ENCODE results near the gene SNRPA.
"Not testable (repeated sequence)": the region's sequence is repeated elsewhere in the genome, so short reads cannot be mapped to it uniquely, and the experiment has no call there.

SNRPA gene

DNA sequence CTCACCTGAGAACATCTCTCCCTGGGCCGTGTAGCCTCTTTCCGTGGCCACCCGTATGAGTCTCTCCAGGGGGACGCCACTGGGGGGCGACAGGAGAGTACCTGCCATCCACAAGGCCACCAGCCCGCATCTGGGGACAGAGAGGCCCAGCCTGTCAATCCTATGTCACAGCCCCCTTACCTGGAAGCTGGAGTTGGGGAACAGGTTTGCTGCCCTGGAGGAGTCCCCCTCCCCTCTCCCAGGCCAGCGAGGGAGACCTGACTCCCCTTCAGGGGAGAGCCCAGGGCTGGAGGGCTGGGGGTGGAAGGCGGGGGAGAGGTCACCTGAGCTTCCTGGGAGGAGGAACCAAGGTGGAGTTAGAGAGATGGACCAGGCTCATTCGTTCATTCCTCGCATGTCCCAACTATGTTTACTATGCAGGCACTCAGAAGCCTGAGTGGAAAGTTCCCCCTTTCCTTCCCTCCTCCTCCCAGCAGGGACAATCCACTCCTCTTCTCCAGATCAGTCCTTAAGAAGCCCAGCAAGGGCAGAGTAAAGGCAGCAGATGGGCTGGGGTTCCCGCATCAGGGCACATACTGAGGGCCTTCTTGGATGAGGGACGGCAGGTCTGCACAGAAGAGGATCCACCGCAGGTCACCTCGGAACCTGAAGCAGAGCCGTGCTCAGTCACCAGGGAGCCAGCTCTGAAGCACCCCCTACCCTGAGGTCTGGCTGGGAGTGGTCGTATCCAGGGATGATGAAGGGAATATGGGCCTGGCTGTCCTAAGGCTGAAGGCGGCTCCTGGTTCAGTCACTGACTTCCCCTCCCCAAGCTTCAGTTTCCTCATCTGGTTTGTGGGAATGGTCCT lies 6.2 kb upstream of the SNRPA start:
- DNase-seq (ENCODE audit: low read depth in 2 of 2): no peak

DNA sequence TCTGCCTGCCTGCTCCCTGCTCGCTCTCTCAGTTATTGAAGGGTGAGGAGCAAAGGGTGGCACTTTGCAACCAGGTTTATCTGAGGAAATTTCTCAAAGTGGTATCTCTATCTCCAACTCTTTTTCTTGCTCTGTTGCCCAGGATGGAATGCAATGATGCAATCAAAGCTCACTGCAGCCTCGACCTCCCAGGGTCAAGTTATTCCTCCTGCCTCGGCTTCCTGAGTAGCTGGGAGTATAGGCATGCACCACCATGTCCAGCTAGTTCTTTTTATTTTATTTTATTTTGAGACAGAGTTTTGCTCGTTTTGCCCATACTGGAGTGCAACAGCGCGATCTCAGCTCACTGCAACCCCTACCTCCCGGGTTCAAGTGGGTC lies 5.6 kb upstream of the SNRPA start:
- DNase-seq (ENCODE audit: low read depth in 2 of 2): no peak

DNA sequence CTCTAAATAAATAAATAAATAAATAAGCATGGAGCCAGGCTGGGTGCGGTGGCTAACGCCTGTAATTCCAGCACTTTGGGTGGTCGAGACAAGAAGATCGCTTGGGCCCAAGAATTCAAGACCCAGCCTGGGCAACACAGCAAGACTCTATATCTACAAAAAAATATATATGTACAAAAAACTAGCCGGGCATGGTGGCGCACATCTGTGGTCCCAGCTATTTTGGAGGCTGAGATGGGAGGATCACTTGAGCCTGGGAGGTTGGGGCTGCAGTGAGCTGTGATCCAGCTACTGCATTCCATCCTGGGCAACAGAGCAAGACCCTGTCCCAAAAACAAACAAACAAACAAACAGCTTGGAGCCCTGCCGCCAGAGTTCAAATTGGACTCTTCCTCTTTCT lies 3.5 kb upstream of the SNRPA start:
- no peak for DNase-seq (ENCODE audit: low read depth in 2 of 2)

DNA sequence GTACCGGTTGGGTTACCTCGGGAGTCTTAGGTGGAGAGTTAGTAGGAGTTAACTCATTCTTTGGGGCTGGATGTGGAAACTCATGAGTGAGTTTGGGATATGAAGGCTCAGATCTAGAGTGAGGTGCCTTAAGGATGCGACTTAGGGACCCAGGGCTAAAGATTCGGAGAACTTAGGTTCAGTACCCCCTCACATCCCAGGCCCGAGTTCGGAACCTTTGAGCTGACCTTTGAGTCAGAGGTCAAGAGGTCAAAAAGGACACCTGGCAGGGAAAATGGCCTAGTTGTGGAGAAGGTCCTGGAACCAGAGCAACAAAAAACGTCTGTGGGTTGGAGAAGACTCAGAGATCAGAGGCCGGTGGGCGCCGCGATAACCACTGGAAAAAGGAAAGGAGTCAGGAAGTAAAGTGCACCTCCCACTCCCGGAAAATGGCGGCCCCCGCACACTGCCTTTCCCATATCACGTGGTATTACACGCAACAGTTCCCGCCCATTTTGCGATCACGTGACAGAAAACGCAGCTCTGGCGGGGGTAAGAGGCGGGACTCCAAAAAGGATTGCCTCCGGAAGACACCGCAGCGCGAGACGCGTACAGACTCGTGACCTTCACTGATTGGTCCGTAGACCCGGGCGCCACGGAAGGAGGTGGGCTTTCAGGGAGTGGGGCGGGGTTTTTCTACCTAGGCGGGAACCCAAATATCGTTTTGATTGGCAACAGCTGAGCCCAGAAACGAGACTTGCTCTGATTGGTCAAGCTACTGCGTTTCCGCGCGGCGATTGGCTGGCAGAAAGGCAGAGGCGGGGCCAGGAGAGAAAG lies 737 bp upstream of the SNRPA start, which contains the start of gene ACTMAP:
Gene ACTMAP (minus strand): TSS at position 420 of the 816 bp plus-strand sequence. CDS start 674 bp downstream, outside the sequence.
- DNase-seq (ENCODE audit: low read depth in 2 of 2): peak; percentile 99 to 100

DNA sequence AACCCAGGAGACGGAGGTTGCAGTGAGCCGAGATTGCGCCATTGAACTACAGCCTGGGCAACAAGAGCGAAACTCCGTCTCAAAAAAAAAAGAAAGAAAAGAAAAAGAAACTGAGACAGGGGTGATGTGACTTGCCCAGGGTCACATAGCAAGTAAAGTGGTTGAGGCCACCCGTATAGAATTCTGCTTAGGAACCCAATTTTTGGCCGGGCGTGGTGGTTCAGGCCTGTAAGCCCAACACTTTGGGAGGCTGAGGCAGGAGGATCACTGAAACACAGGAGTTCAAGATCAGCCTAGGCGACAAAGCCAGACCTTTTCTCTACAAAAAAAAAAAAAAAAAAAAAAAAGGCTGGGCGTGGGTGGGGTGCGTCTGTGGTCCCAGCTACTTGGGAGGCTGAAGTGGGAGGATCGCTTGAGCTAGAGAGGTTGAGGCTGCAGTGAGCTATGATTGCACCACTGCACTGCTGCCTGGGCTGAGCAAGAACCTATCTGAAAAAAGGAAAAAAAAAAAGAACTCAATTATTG lies 1.3 kb downstream of the SNRPA start:
- DNase-seq (ENCODE audit: low read depth in 2 of 2): no peak

DNA sequence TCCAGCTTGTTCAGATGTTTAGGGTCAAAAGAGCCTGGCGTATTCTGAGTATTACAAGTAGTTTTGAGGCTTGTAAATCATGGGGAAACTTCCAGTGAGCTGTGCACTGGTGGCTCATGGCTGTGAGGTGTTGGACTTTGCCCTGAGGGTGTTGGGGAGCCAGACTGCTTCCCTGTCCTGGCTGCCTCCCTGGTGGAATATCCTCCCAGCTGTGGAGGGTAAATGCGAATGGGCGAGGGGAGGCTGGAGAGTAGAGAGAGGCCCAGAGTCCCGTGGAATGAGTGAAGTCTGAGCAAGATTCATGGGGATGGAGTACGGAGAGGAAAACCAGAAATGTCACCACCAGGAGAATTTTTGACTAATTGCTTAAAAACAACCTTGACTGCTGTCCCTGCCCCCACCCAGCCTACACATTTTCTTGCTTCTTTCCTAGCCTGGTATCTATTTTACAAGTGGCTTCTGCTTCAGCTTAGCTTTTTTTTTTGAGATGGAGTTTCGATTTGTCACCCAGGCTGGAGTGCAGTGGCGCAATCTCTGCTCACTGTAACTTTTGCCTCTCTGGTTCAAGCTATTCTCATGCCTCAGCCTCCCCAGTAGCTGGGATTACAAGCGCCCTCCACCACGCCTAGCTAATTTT lies 3.7 kb downstream of the SNRPA start:
- peak; percentile 44 to 67 for DNase-seq (ENCODE audit: low read depth in 2 of 2)

DNA sequence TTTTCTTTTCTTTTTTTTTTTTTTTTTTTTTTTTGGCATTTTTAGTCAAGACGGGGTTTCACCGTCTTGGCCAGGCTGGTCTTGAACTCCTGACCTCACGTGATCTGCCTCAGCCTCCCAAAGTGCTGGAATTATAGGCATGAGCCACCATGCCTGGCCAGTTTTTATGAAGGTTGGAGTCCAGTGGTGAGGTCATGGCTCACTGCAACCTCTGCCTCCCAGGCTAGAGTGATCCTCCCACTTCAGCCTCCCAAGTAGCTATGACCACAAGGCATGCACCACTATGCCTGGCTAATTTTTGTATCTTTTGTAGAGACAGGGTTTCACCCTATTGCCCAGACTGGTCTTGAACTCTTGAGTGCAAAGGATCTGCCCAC lies 4.2 kb downstream of the SNRPA start:
- no peak for DNase-seq (ENCODE audit: low read depth in 2 of 2)

DNA sequence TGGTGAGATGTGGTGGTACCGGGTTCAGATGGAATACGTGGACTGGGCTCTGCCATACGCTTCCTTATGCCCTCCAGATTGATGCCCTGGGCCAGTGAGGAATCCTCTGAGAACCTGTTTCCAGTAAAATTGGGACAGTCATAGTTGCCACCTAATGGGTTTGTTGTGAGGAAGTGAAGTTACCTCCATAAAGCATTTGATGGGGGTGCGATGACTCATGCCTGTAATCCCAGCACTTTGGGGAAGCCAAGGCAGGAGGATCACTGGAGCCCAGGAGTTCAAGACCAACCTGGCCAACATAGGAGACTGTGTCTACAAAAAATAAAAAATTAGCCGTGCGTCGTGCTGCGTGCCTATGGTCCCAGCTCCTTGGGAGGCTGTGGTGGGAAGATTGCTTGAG lies 4.8 kb downstream of the SNRPA start:
- no peak for DNase-seq (ENCODE audit: low read depth in 2 of 2)

DNA sequence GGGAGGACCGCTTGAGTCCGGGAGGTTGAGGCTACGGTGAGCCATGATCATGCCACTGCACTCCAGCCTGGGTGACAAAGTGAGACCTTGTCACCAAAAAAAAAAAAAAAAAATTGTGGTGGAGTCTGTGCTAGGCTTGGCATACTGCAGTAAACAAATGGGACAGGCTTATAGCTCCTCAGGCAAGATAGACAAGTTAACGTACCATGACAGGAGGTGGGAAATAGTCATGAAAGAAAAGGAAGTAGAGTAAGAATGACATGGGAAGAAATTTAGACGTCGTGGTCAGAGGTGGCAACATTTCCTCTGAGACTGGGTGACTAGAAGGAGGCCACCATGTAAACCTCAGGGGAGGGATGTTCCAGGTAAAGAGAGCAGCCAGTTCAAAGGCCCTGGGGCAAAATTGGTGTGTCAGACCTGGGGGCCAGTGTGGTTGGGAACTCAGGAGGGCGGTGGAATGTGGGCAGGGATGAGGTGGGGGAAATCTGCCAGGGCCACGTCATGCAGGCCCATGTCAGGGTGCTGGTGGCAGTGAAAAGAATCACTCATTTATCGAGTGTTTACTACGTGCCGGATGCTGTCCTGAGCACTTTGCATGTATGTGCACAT lies 5.6 kb downstream of the SNRPA start:
- DNase-seq (ENCODE audit: low read depth in 2 of 2): no peak

DNA sequence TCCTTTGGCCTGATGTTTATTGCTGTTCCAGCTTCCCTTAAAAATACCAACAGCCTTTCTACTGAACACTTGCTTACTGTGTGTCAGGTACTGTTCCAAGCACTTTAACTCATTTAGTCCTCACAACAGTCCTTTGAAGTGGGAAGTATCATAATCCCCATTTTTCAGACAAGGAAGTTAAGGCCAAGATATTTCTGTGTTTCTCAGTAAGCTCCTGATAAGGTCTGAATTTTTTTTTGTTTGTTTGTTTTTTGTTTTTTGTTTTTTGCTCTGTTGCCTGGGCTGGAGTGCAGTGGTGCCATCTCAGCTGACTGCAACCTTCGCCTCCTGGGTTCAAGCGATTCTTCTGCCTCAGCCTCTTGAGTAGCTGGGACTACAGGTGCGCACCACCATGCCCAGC lies 7.5 kb downstream of the SNRPA start:
- DNase-seq (ENCODE audit: low read depth in 2 of 2): no peak

DNA sequence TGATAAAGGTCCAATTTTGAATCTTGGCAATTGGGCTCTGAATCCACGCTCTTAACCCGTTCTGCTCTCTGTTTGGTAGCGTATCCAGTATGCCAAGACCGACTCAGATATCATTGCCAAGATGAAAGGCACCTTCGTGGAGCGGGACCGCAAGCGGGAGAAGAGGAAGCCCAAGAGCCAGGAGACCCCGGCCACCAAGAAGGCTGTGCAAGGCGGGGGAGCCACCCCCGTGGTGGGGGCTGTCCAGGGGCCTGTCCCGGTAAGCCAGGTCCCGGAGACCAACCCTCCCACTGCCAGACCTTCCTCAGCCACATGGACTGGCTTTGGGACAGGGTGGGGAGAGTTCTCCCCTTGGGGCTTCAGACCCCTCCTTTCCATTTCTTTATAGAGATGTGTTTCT lies 8.3 kb downstream of the SNRPA start:
- DNase-seq (ENCODE audit: low read depth in 2 of 2): no peak

DNA sequence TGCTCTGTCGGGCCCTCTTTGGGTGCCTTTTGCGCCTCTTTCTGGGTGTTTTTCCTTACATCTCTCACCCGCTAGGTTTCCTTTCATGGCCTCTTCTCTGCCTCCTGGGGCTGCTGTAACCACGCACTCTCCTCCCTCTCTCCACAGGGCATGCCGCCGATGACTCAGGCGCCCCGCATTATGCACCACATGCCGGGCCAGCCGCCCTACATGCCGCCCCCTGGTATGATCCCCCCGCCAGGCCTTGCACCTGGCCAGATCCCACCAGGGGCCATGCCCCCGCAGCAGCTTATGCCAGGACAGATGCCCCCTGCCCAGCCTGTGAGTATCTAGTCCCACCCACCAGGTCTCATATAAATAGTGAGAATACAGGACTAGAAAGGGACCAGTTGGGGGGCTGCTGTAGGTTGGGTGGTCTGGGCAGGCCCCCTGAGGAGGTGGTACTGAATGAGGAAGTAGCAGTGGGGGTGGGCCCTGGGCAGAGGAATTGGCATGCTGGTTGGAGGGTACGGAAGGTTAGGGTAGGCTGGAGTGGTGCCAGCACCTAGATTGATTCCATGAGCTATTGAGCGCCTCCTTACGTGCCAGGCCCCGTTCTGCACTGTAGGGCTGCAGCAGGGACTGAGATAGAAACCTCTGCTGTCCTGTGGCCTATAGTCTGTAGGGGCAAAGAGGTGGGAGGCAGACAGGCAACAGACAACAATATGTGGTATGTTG lies 11.9 kb downstream of the SNRPA start:
- no peak for DNase-seq (ENCODE audit: low read depth in 2 of 2)

DNA sequence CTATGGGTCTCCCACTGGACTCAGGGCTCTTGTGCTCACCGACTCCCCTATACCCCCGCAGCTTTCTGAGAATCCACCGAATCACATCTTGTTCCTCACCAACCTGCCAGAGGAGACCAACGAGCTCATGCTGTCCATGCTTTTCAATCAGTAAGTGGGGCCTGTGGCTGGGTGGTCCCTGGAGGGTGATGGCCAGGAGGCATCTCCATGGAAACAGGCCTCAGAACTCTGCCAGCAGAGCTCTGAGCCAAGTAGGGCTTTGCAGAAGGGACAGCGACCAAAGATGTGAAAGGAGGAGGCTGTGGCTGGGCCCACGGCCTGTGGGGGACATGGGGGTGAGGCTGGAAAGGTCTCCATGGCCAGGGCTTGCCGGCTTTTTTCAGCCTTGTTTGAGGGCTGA lies 12.5 kb downstream of the SNRPA start:
- DNase-seq (ENCODE audit: low read depth in 2 of 2): no peak

DNA sequence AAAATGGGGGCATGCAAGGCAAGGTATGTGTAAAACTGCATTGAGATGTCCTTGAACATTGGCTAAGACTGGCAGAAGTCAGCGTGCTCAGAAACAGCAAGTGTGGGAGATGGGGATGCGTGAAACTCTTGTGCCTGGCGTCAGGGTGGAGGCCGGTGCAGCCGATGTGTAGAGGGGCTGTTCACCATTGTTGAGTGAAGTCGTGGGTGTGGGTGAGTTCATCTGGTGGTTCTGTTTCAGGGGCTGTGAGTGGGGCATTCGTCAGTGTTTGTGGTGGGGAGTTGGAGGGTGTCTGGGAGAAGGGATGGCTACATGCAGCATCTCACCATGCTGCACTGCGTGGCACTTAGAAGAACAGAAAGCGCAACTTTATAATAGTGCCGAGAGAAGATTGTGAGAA lies 13.0 kb downstream of the SNRPA start:
- no peak for DNase-seq (ENCODE audit: low read depth in 2 of 2)

DNA sequence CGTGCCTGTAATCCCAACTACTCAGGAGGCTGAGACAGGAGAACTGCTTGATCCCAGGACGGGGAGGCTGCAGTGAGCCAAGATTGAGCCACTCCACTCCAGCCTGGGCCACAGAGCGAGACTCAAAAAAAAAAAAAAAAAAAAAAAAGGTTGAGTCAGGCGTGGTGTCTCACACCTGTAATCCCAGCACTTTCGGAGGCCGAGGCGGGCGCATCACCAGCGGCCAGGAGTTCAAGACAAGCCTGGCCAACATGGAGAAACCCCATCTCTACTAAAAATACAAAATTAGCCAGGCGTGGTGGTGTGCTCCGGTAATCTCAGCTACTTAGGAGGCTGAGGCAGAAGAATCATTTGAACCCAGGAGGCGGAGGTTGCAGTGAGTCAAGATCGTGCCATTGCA lies 15.4 kb downstream of the SNRPA start:
- not testable (repeated sequence) for DNase-seq (ENCODE audit: low read depth in 2 of 2)

DNA sequence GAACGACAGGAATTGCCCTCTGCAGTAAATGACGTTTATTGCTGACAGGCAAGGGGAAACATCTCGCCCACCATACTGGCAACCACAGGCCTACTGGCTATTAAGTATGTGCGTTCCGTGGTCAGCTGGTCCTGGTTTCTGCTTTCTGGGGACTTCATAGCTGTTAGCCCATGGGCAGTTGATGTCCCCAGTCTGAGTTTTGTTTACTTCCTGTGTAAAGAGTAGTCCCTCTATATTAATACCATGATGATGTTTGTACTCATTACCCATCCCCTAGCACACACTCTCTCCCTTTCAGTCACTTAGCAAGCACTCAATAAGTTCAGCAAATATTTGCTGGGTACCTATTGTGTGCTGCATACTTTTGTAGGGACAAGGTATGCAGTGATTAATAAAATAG lies 17.9 kb downstream of the SNRPA start:
- DNase-seq (ENCODE audit: low read depth in 2 of 2): no peak

DNA sequence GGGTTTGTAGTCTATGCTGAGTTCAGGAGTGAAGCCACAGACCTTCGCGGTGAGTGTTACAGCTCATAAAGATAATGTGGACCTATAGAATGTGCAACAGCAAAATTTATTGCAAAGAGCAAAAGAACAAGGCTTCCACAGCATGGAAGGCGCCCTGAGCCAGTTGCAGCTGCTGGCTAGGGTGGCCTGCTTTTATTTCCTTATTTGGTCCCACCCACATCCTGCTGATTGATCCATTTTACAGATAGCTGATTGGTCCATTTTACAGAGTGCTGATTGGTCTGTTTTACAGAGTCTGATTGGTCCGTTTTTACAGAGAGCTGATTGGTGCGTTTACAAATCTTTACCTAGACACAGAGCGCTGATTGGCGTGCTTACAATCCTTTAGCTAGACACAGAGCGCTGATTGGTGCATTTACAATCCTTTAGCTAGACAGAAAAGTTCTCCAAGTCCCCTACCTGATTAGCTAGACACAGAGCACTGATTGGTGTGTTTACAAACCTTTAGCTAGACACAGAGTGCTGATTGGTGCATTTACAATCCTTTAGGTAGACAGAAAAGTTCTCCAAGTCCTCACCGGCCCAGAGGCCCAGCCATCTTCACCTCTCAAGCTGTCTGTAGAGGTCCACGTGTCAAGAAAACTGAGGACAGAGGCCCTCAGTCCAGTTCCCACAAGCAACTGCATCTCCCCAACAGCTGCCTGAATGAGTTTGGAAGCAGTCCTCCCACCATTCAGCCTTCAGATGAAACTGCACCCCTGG lies 20.3 kb downstream of the SNRPA start:
- DNase-seq (ENCODE audit: low read depth in 2 of 2): not testable (repeated sequence)

DNA sequence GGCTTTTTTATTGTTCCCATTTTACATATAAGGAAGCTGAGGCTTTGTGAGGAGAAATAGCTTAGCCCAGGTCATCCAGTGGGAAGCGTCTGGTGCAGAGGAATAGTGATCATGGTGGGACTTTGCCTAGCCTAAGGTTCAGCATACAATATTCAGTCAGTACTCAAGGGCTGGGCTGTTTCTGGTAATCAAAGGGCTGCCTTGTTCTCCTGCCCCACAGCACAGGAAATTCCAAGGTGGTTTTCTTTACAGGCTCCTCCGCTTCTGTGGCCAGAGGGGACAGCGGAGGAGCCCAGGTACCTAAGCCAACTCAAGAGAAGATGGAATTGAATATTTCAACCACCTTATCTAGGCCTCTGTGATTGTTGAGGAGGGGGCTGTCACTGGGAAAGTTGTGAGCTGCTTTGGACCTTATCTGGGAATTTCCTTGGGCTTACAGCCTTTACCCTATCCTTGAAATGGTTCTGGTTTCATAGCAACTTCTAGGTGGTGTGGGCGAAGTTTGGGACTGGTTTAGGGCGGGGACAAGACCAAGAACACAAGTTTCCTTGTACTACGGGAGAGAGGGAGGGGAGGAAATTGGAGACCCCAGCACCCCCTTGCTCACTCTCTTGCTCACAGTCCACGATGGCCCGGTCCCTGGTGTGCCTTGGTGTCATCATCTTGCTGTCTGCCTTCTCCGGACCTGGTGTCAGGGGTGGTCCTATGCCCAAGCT lies 24.1 kb downstream of the SNRPA start, which contains the start of gene MIA:
Gene MIA (plus strand): TSS at position 606 of the 716 bp plus-strand sequence. CDS start 22 bp downstream, at position 628.
- no peak for DNase-seq (ENCODE audit: low read depth in 2 of 2)

DNA sequence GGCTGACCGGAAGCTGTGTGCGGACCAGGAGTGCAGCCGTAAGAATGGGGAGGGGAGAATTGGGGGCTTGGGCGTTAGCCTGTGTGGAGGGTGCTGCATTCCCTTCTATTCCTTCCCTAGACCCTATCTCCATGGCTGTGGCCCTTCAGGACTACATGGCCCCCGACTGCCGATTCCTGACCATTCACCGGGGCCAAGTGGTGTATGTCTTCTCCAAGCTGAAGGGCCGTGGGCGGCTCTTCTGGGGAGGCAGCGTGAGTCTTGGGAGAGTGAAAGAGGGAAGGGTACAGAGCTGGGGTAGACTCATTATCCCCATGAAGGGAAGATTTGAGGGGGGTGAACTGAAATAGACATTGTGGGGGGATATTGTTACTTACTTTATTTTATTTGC lies 24.6 kb downstream of the SNRPA start:
- no peak for DNase-seq (ENCODE audit: low read depth in 2 of 2)

DNA sequence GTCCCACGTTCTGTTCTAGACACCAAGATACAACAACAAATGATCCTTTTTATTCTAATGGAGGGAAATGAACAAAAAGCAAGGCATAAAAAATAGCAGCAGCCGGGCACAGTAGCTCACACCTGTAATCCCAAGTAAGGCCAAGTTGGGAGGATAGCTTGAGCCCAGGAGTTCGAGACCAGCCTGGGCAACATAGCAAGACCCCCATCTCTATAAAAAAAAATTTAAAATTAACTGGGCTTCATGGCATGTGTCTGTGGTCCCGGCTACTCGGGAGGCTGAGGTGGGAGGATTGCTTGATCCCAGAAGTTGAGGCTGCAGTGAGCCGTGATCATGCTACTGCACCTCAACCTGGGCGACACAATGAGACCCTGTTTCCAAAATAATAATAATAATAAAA lies 25.4 kb downstream of the SNRPA start:
- no peak for DNase-seq (ENCODE audit: low read depth in 2 of 2)
